WTC11 (cell line): ENCODE measurements around the gene PARVB. TPM values are rescaled to one million over a fixed set of nuclear protein-coding genes. Genes with fewer than 3 reads are reported as not detected.
"Not testable (repeated sequence)": the region's sequence is repeated elsewhere in the genome, so short reads cannot be mapped to it uniquely, and the experiment has no call there.

ENCODE experiments used
- ATAC-seq: fragments of 200-7000 bp; cut with Tn5 transposase; 2 replicates; pipeline ENCODE4 v1.10.0; 2021; ENCODE audit warnings: mild to moderate bottlenecking, moderate library complexity
- CTCF ChIA-PET: fragments of 300-600 bp; sonication (Branson Sonifier 250); formaldehyde crosslinking; loops from one replicate; lab custom pipeline; 2021; ENCODE audit warnings: antibody characterized with exemption; lab: Charles Lee
- POLR2A ChIA-PET: fragments of 350-600 bp; sonication (Branson Sonifier 250); formaldehyde crosslinking; loops from one replicate; lab custom pipeline; 2021; ENCODE audit warnings: antibody characterized with exemption; lab: Charles Lee
- DNase-seq: peaks from one replicate; pipeline ENCODE4 v3.0.0; 2021; ENCODE audit warnings: low spot score
- H3K27ac Mint-ChIP-seq: 2 replicates; pipeline ENCODE4 v1.8.0; 2021; ENCODE audit warnings: mixed read lengths
- H3K27me3 Mint-ChIP-seq: 2 replicates; pipeline ENCODE4 v1.8.0; 2021; ENCODE audit warnings: low read depth, mild to moderate bottlenecking, moderate library complexity, mixed read lengths
- H3K36me3 Mint-ChIP-seq: 2 replicates; pipeline ENCODE4 v1.8.0; 2021; ENCODE audit warnings: mixed read lengths
- H3K4me1 Mint-ChIP-seq: 2 replicates; pipeline ENCODE4 v1.8.0; 2022; ENCODE audit warnings: mixed read lengths
- H3K4me3 Mint-ChIP-seq: 2 replicates; pipeline ENCODE4 v1.8.0; 2021; ENCODE audit warnings: mild to moderate bottlenecking, moderate library complexity, mixed read lengths
- H3K9me3 Mint-ChIP-seq: 2 replicates; pipeline ENCODE4 v1.8.0; 2021; ENCODE audit warnings: mixed read lengths
- ATF1 ChIP-seq: sonication (generic); formaldehyde crosslinking; IDR thresholded peaks from 2 replicates; pipeline ENCODE4 v1.8.1; 2023; ENCODE audit warnings: mild to moderate bottlenecking, moderate library complexity, missing genetic modification reagents
- ELF4 ChIP-seq: sonication (generic); formaldehyde crosslinking; IDR thresholded peaks from 2 replicates; pipeline ENCODE4 v1.8.1; 2022; ENCODE audit warnings: low read depth, mild to moderate bottlenecking, moderate library complexity, missing genetic modification reagents
- IRF2 ChIP-seq: sonication (generic); formaldehyde crosslinking; IDR thresholded peaks from 2 replicates; pipeline ENCODE4 v1.8.0; 2022; ENCODE audit warnings: low read depth, missing genetic modification reagents, borderline replicate concordance
- MYBL2 ChIP-seq: sonication (generic); formaldehyde crosslinking; IDR thresholded peaks from 2 replicates; pipeline ENCODE4 v1.8.1; 2023; ENCODE audit warnings: mild to moderate bottlenecking, moderate library complexity, missing genetic modification reagents
- SOX15 ChIP-seq: fragments of 250-450 bp; sonication (Bioruptor Pico); IDR thresholded peaks from 2 replicates; pipeline ENCODE4 v1.9.0; 2021; ENCODE audit warnings: mild to moderate bottlenecking
- ZNF423 ChIP-seq: fragments of 250-450 bp; sonication (Bioruptor Pico); IDR thresholded peaks from 2 replicates; pipeline ENCODE4 v2.1.2; 2022; ENCODE audit warnings: mild to moderate bottlenecking, moderate library complexity
- total RNA-seq: library from RNA; stranded (reverse); gene quantifications from 3 replicates; pipeline ENCODE4 v1.2.3, GENCODE V29; 2021
- TF ChIP-seq, protein P1 (sequence below): fragments of 250-450 bp; sonication (Bioruptor Pico); IDR thresholded peaks from 2 replicates; pipeline ENCODE4 v1.9.0; 2021; ENCODE audit warnings: mild to moderate bottlenecking, borderline replicate concordance
- TF ChIP-seq, protein P2 (sequence below): sonication (generic); formaldehyde crosslinking; conservative IDR thresholded peaks from 2 replicates; pipeline ENCODE4 v1.8.1; 2022; ENCODE audit warnings: mild to moderate bottlenecking, missing genetic modification reagents
- TF ChIP-seq, protein P3 (sequence below): sonication (generic); formaldehyde crosslinking; IDR thresholded peaks from 2 replicates; pipeline ENCODE4 v1.8.0; 2022; ENCODE audit warnings: mild to moderate bottlenecking, missing genetic modification reagents
- TF ChIP-seq, protein P4 (sequence below): sonication (generic); formaldehyde crosslinking; IDR thresholded peaks from 2 replicates; pipeline ENCODE4 v1.8.0; 2022; ENCODE audit warnings: mild to moderate bottlenecking, missing genetic modification reagents
- TF ChIP-seq, protein P5 (sequence below): fragments of 250-450 bp; sonication (Bioruptor Pico); conservative IDR thresholded peaks from 2 replicates; pipeline ENCODE4 v1.9.0; 2021; ENCODE audit warnings: mild to moderate bottlenecking
- TF ChIP-seq, protein P6 (sequence below): fragments of 250-450 bp; sonication (Bioruptor Pico); IDR thresholded peaks from 2 replicates; pipeline ENCODE4 v1.9.0; 2021; ENCODE audit warnings: mild to moderate bottlenecking

The PARVB gene
- total RNA-seq, 1 experiment from 2014 or later = 3.3 TPM

DNA sequence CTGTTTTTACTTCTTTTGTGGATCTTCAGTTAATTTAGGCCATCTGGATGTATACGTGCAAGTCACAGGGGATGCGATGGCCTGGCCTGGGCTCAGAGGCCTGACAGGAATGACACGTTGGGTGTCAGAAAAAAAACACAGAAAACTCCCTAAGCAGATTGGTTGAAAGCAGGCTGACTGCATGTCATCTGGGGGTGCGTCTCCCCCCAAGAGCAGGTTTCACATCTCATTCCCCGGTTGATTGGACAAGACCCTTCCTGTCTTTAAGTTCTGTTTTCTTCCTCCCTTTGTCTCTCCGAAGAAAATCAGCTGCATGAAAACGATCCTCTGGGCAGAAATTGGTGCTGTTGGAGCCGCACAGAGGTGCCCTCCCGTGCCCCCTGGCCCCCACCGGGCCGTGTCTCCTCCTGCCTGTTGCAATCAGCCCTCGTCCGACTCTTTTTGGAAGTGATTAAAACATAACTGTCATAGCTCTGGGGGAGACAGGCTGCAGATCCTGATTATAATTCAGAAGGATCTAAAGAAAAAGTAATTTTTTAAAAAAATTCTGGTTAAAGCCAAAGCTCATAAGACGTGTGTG lies 84.8 kb downstream of the PARVB start:
- no peak overlapping the region for H3K4me3 Mint-ChIP-seq
- peaks cover 3% of the 10 kb centered on the region; the same call in 1 of the 2 replicates for H3K27me3 Mint-ChIP-seq
- TF ChIP-seq ELF4 (CRISPR knock-in tag) = no peak
- peaks cover 10% of the 10 kb centered on the region for H3K9me3 Mint-ChIP-seq
- peak overlapping the region; percentile 45; the same call in 1 of the 2 replicates for H3K27ac Mint-ChIP-seq
- DNase-seq (no peak), ATAC-seq (no peak)
- H3K4me1 Mint-ChIP-seq = peaks cover 41% of the 10 kb centered on the region
- CTCF ChIA-PET = no interaction called here
- POLR2A ChIA-PET = interaction anchor here (1.3 kb wide), 1 partner anchor 25 kb away, joined by 3 read pairs; no protein-coding TSS in a partner anchor
- peaks cover 13% of the 10 kb centered on the region for H3K36me3 Mint-ChIP-seq

DNA sequence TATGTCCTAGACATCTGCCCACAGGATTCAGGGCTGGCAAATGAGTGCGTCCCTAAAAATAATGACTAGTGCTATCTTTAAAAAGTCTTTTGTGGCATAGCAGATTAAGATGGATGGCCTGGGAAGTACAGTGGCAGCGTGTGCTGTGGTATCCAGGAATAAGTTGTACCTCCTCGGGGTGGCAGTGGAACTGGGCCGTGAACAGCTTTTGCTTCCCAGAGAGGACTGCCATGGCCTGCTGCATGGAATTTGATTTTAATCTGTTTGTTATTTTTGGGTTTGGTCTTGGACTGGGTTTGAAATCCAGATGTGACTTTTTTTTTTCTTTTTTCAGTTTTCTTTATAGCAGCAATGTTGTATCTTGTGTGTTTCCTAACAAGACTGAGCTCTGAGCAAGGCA lies 85.3 kb downstream of the PARVB start:
- ChIA-PET CTCF (no interaction called here), POLR2A (interaction anchor here (1.3 kb wide), 1 partner anchor 25 kb away, joined by 3 read pairs; no protein-coding TSS in a partner anchor)
- Mint-ChIP-seq H3K4me1 (peaks cover 41% of the 10 kb centered on the region), H3K36me3 (peaks cover 11% of the 10 kb centered on the region), H3K4me3 (no peak overlapping the region), H3K27me3 (peaks cover 3% of the 10 kb centered on the region; the same call in 1 of the 2 replicates), H3K27ac (no peak overlapping the region), H3K9me3 (peaks cover 10% of the 10 kb centered on the region)
- DNase-seq (no peak), ATAC-seq (no peak)
- no peak for TF ChIP-seq ATF1 (CRISPR knock-in tag)
- TF ChIP-seq, protein P1, sequence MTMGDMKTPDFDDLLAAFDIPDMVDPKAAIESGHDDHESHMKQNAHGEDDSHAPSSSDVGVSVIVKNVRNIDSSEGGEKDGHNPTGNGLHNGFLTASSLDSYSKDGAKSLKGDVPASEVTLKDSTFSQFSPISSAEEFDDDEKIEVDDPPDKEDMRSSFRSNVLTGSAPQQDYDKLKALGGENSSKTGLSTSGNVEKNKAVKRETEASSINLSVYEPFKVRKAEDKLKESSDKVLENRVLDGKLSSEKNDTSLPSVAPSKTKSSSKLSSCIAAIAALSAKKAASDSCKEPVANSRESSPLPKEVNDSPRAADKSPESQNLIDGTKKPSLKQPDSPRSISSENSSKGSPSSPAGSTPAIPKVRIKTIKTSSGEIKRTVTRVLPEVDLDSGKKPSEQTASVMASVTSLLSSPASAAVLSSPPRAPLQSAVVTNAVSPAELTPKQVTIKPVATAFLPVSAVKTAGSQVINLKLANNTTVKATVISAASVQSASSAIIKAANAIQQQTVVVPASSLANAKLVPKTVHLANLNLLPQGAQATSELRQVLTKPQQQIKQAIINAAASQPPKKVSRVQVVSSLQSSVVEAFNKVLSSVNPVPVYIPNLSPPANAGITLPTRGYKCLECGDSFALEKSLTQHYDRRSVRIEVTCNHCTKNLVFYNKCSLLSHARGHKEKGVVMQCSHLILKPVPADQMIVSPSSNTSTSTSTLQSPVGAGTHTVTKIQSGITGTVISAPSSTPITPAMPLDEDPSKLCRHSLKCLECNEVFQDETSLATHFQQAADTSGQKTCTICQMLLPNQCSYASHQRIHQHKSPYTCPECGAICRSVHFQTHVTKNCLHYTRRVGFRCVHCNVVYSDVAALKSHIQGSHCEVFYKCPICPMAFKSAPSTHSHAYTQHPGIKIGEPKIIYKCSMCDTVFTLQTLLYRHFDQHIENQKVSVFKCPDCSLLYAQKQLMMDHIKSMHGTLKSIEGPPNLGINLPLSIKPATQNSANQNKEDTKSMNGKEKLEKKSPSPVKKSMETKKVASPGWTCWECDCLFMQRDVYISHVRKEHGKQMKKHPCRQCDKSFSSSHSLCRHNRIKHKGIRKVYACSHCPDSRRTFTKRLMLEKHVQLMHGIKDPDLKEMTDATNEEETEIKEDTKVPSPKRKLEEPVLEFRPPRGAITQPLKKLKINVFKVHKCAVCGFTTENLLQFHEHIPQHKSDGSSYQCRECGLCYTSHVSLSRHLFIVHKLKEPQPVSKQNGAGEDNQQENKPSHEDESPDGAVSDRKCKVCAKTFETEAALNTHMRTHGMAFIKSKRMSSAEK (CRISPR knock-in tag) = no peak

DNA sequence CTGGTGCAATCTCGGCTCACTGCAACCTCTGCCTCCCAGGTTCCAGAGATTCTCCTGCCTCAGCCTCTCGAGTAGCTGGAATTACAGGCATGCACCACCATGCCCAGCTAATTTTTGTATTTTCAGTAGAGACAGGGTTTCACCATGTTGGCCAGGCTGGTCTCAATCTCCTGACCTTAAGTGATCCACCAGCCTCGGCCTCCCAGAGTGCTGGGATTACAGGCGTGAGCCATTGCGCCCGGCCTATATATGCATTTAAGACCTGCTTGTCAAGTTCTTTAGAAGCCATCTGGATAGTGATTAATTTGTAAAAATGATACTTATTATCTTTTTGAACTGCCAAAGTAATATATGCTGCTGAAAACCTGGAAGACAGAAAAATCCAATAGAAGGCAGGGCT lies 86.6 kb downstream of the PARVB start:
- H3K36me3 Mint-ChIP-seq, H3K27me3 Mint-ChIP-seq, DNase-seq, H3K4me3 Mint-ChIP-seq, POLR2A ChIA-PET, H3K9me3 Mint-ChIP-seq, ATAC-seq, H3K27ac Mint-ChIP-seq: not testable (repeated sequence)
- CTCF ChIA-PET = interaction anchor here (1.0 kb wide), 1 partner anchor 15 kb away, joined by 3 read pairs; no protein-coding TSS in a partner anchor
- peaks cover 41% of the 10 kb centered on the region for H3K4me1 Mint-ChIP-seq

DNA sequence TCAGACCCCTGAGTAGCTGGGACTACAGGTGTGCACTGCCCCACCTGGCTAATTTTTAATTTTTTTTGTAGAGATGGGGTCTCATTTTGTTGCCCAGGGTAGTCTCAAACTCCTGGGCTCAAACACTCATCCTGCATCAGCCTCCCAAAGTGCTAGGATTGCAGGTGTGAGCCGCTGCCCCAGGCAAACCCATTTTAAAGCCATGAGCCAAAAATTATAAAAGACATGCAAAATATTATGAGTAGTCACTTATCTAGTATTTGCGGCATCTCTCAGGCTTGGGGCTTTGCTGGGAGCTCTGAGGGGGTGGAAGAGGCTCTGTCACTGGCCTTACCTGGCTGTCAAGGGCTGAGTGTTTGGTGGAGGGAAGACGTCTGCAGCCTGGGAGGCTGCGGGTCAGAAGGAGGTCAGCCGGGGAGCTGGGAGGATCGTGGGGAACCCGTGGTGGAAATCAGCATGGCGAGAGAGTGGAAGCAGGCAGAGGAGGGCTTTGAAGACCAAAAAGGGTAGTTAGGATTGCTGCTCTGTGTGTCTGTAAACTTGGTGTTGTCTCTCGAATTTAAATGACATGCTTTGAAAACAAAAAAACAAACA lies 87.6 kb downstream of the PARVB start:
- H3K36me3 Mint-ChIP-seq = no peaks in the 10 kb centered on the region
- H3K9me3 Mint-ChIP-seq = no peaks in the 10 kb centered on the region
- ATAC-seq = no peak
- peaks cover 37% of the 10 kb centered on the region for H3K4me1 Mint-ChIP-seq
- POLR2A ChIA-PET = interaction anchor here (0.9 kb wide), 1 partner anchor 36 kb away, joined by 3 read pairs; no protein-coding TSS in a partner anchor
- no peak for TF ChIP-seq SOX15 (CRISPR knock-in tag)
- TF ChIP-seq IRF2 (CRISPR knock-in tag) = no peak
- TF ChIP-seq, protein P2, sequence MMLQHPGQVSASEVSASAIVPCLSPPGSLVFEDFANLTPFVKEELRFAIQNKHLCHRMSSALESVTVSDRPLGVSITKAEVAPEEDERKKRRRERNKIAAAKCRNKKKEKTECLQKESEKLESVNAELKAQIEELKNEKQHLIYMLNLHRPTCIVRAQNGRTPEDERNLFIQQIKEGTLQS (CRISPR knock-in tag) = no peak
- TF ChIP-seq, all 79 proteins: peak for 0
- Mint-ChIP-seq H3K4me3 (no peak overlapping the region), H3K27ac (0 out of 2 replicates have a peak overlapping the region, but pooled peaks have one; percentile 8), H3K27me3 (no peaks in the 10 kb centered on the region)
- DNase-seq = no peak
- CTCF ChIA-PET = interaction anchor here (1.2 to 1.3 kb wide), 2 partner anchors 26 to 31 kb away, joined by 4 read pairs; no protein-coding TSS in a partner anchor

DNA sequence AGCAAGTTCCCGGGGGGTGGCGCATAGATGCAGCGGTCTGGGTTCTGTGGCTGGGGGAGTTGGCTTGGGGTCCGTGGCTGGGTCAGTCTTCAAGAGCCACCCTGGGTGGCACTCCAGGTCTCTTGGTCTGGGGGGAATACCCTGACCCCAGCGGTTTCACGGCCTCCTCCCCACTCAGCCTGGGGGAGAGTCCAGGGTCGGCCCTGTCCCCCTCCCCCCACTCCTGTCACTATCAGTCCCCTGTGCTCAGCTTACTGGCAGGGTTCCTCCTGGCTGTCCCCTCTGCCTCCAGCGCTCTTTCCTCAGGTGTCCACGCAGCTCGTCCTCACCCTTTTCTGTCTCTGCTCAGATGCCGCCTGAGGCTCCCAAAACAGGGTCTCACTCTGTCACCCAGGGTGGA lies 88.1 kb downstream of the PARVB start:
- H3K36me3 Mint-ChIP-seq = no peaks in the 10 kb centered on the region
- DNase-seq (no peak), ATAC-seq (no peak)
- ChIA-PET CTCF (interaction anchor here (1.2 to 1.3 kb wide), 2 partner anchors 26 to 31 kb away, joined by 4 read pairs; no protein-coding TSS in a partner anchor), POLR2A (interaction anchor here (0.9 kb wide), 1 partner anchor 36 kb away, joined by 3 read pairs; no protein-coding TSS in a partner anchor)
- no peaks in the 10 kb centered on the region for H3K27me3 Mint-ChIP-seq
- H3K4me3 Mint-ChIP-seq = no peak overlapping the region
- no peaks in the 10 kb centered on the region for H3K9me3 Mint-ChIP-seq
- H3K27ac Mint-ChIP-seq = peak overlapping the region; percentile 94; the same call in 1 of the 2 replicates
- peaks cover 32% of the 10 kb centered on the region for H3K4me1 Mint-ChIP-seq
- no peak for TF ChIP-seq ZNF423 (CRISPR knock-in tag)
- no peak for TF ChIP-seq SOX15 (CRISPR knock-in tag)
- TF ChIP-seq, protein P3, sequence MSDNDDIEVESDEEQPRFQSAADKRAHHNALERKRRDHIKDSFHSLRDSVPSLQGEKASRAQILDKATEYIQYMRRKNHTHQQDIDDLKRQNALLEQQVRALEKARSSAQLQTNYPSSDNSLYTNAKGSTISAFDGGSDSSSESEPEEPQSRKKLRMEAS (CRISPR knock-in tag) = no peak
- TF ChIP-seq, protein P4, sequence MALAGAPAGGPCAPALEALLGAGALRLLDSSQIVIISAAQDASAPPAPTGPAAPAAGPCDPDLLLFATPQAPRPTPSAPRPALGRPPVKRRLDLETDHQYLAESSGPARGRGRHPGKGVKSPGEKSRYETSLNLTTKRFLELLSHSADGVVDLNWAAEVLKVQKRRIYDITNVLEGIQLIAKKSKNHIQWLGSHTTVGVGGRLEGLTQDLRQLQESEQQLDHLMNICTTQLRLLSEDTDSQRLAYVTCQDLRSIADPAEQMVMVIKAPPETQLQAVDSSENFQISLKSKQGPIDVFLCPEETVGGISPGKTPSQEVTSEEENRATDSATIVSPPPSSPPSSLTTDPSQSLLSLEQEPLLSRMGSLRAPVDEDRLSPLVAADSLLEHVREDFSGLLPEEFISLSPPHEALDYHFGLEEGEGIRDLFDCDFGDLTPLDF = no peak
- no peak for TF ChIP-seq MYBL2 (CRISPR knock-in tag)
- TF ChIP-seq, protein P5, sequence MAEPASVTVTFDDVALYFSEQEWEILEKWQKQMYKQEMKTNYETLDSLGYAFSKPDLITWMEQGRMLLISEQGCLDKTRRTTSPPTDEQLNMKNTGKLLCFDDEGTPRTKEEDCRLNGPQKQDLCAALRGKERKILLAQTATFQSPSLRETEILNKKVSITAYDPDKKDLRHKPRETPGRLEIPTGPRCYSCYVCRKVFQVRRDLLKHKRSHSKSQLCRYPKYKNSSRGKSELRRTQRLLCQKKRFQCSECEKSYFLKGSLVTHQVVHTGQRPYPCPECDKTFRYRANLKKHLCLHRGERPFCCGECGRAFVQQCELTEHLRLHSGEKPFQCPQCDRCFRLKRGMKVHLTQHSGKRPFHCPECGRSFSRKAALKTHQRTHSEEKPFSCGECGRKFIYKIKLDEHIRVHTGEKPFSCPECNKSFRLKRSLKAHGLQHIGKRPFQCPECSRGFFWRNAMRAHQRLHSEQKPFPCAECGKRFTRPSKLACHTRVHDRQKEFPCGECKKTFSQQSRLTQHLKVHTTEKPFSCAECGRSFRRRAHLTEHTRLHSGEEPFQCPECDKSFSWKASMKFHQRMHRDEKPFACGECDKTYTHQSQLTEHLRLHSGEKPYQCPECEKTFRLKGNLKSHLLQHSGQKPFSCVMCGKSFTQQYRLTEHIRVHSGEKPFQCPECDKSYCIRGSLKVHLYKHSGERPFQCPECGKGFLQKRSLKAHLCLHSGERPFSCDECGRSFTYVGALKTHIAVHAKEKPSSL (CRISPR knock-in tag) = no peak
- TF ChIP-seq IRF2 (CRISPR knock-in tag) = no peak
- TF ChIP-seq, protein P6, sequence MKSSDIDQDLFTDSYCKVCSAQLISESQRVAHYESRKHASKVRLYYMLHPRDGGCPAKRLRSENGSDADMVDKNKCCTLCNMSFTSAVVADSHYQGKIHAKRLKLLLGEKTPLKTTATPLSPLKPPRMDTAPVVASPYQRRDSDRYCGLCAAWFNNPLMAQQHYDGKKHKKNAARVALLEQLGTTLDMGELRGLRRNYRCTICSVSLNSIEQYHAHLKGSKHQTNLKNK (CRISPR knock-in tag) = no peak
